ENCODE measurements around the gene TRIP6. TPM values are rescaled to one million over a fixed set of nuclear protein-coding genes. Genes with fewer than 3 reads are reported as not detected.

Gene TRIP6
- total RNA-seq, 4 donors from 2014 or later: 81.4 to 109 (median 93.7) TPM

GRCh38 chr7:100890653-100891567 is 23.7 kb downstream of the TRIP6 start:
- Histone ChIP-seq H3K36me3 (peaks cover 16 to 26% (median 24%) of the 10 kb centered on the region in 3 donors), H3K27me3 (peaks cover 5 to 35% (median 11%) of the 10 kb centered on the region in 4 donors), H3K27ac (peak overlapping the region; percentile 95 to 99 (median 98)), H3K4me1 (peaks cover 43 to 71% (median 49%) of the 10 kb centered on the region in 3 donors), H3K9me3 (no peaks in the 10 kb centered on the region), H3K4me3 (peak overlapping the region; percentile 50 to 88 (median 74))
- TF ChIP-seq POLR2A (IDR thresholded peaks at IDR 0.05) (no peak), CTCF (IDR thresholded peaks at IDR 0.05) (no peak)
- WGBS, 2 donors: 8 to 15% methylated on average over 13 to 16 of the region's 43 CpGs
- intact Hi-C loops (cut with DNase I): no loop called here
- no peak for DNase-seq

- Histone ChIP-seq H3K27ac (peak overlapping the region in 2 of 4 donors; percentile 98 to 99), H3K9me3 (no peaks in the 10 kb centered on the region), H3K4me1 (peaks cover 50 to 77% (median 57%) of the 10 kb centered on the region in 3 donors), H3K4me3 (peak overlapping the region in 2 of 4 donors; percentile 71 to 76), H3K27me3 (peaks cover 9 to 43% (median 14%) of the 10 kb centered on the region in 4 donors), H3K36me3 (peaks cover 8 to 18% (median 16%) of the 10 kb centered on the region in 3 donors)
- DNase-seq: no peak
- 62 to 73% methylated on average over 8 of the region's 8 CpGs for WGBS, 2 donors
- intact Hi-C loops (cut with DNase I): no loop called here
- TF ChIP-seq CTCF (IDR thresholded peaks at IDR 0.05) (no peak), POLR2A (IDR thresholded peaks at IDR 0.05) (no peak)
Observed at GRCh38 chr7:100891568-100892247, 24.5 kb downstream of the TRIP6 start.

- no peaks in the 10 kb centered on the region for H3K9me3 ChIP-seq
- peaks cover 9 to 53% (median 15%) of the 10 kb centered on the region in 4 donors for H3K27me3 ChIP-seq
- no peak overlapping the region for H3K27ac ChIP-seq
- no peak for TF ChIP-seq POLR2A (IDR thresholded peaks at IDR 0.05)
- TF ChIP-seq CTCF (IDR thresholded peaks at IDR 0.05): no peak
- H3K4me3 ChIP-seq: no peak overlapping the region
- H3K4me1 ChIP-seq: peaks cover 47 to 76% (median 56%) of the 10 kb centered on the region in 3 donors
- WGBS, 2 donors: 83 to 86% methylated on average over 9 to 37 of the region's 44 CpGs
- no peak for DNase-seq
- intact Hi-C loops (cut with DNase I): no loop called here
- peaks cover 0 to 9% (median 8%) of the 10 kb centered on the region in 3 donors for H3K36me3 ChIP-seq
Observed at GRCh38 chr7:100892364-100893317, 25.5 kb downstream of the TRIP6 start.

GRCh38 chr7:100893318-100893895 is 26.2 kb downstream of the TRIP6 start:
- Histone ChIP-seq H3K4me3 (no peak overlapping the region), H3K27ac (no peak overlapping the region), H3K36me3 (peaks cover 0 to 3% (median 1%) of the 10 kb centered on the region in 3 donors), H3K4me1 (peaks cover 39 to 69% (median 49%) of the 10 kb centered on the region in 3 donors), H3K27me3 (peaks cover 9 to 60% (median 17%) of the 10 kb centered on the region in 4 donors), H3K9me3 (no peaks in the 10 kb centered on the region)
- WGBS, 2 donors: 78 to 83% methylated on average over 1 to 12 of the region's 32 CpGs
- no peak for DNase-seq
- intact Hi-C loops (cut with DNase I): no loop called here
- TF ChIP-seq CTCF (IDR thresholded peaks at IDR 0.05): no peak
- TF ChIP-seq POLR2A (IDR thresholded peaks at IDR 0.05): no peak
